ENCODE data around the gene TINAGL1. TPM values are rescaled to one million over a fixed set of nuclear protein-coding genes. Genes with fewer than 3 reads are reported as not detected.

Gene TINAGL1
- total RNA-seq, 1 experiment from 2014 or later = 2.9 TPM

GRCh38 chr1:31559715-31560114 is 16.6 kb upstream of the TINAGL1 start:
- H3K9me3 Mint-ChIP-seq (ENCODE audit: unreplicated experiment) = no peaks in the 10 kb centered on the region
- H3K4me1 Mint-ChIP-seq (ENCODE audit: insufficient read depth, unreplicated experiment) = no peaks in the 10 kb centered on the region
- DNase-seq (ENCODE audit: unreplicated experiment) = no peak
- no TSS peak for BruUV-seq (replicated peaks)
- H3K27ac Mint-ChIP-seq (ENCODE audit: low read depth, unreplicated experiment) = no peak overlapping the region
- no peaks in the 10 kb centered on the region for H3K36me3 Mint-ChIP-seq (ENCODE audit: insufficient read depth, unreplicated experiment)
- ChIA-PET CTCF (interaction anchor here (0.7 to 1.6 kb wide), 3 partner anchors 33 to 227 kb away, joined by 3 to 6 read pairs (median 3); no protein-coding TSS in a partner anchor), POLR2A (interaction anchor here (0.8 kb wide), 1 partner anchor 11 kb away, joined by 3 read pairs; no protein-coding TSS in a partner anchor)
- intact Hi-C loops (cut with micrococcal nuclease) = no loop called here
- H3K4me3 Mint-ChIP-seq (ENCODE audit: unreplicated experiment) = no peak overlapping the region
- no peak for TF ChIP-seq CTCF (IDR thresholded peaks at IDR 0.05; ENCODE audit: unreplicated experiment)
- no peaks in the 10 kb centered on the region for H3K27me3 Mint-ChIP-seq (ENCODE audit: insufficient read depth, unreplicated experiment)

GRCh38 chr1:31560394-31560793 is 15.9 kb upstream of the TINAGL1 start:
- no peaks in the 10 kb centered on the region for H3K9me3 Mint-ChIP-seq (ENCODE audit: unreplicated experiment)
- intact Hi-C loops (cut with micrococcal nuclease) = no loop called here
- no peaks in the 10 kb centered on the region for H3K27me3 Mint-ChIP-seq (ENCODE audit: insufficient read depth, unreplicated experiment)
- no peaks in the 10 kb centered on the region for H3K4me1 Mint-ChIP-seq (ENCODE audit: insufficient read depth, unreplicated experiment)
- no peak for DNase-seq (ENCODE audit: unreplicated experiment)
- no TSS peak for BruUV-seq (replicated peaks)
- TF ChIP-seq CTCF (IDR thresholded peaks at IDR 0.05; ENCODE audit: unreplicated experiment) = no peak
- POLR2A ChIA-PET = no interaction called here
- H3K4me3 Mint-ChIP-seq (ENCODE audit: unreplicated experiment) = no peak overlapping the region
- CTCF ChIA-PET = interaction anchor here (1.1 to 1.6 kb wide), 2 partner anchors 32 to 228 kb away, joined by 6 read pairs; no protein-coding TSS in a partner anchor
- H3K36me3 Mint-ChIP-seq (ENCODE audit: insufficient read depth, unreplicated experiment) = no peaks in the 10 kb centered on the region
- no peak overlapping the region for H3K27ac Mint-ChIP-seq (ENCODE audit: low read depth, unreplicated experiment)

- no peak for TF ChIP-seq CTCF (IDR thresholded peaks at IDR 0.05; ENCODE audit: unreplicated experiment)
- POLR2A ChIA-PET = interaction anchor here (0.8 to 1.8 kb wide), 3 partner anchors 12 to 226 kb away, joined by 3 to 5 read pairs (median 4); no protein-coding TSS in a partner anchor
- H3K27me3 Mint-ChIP-seq (ENCODE audit: insufficient read depth, unreplicated experiment) = no peaks in the 10 kb centered on the region
- CTCF ChIA-PET = interaction anchor here (0.5 to 4.9 kb wide), 25 partner anchors 11 to 227 kb away, joined by 3 to 42 read pairs (median 4); no protein-coding TSS in a partner anchor
- intact Hi-C loops (cut with micrococcal nuclease) = no loop called here
- H3K4me1 Mint-ChIP-seq (ENCODE audit: insufficient read depth, unreplicated experiment) = no peaks in the 10 kb centered on the region
- no peaks in the 10 kb centered on the region for H3K9me3 Mint-ChIP-seq (ENCODE audit: unreplicated experiment)
- DNase-seq (ENCODE audit: unreplicated experiment) = no peak
- H3K36me3 Mint-ChIP-seq (ENCODE audit: insufficient read depth, unreplicated experiment) = no peaks in the 10 kb centered on the region
- no TSS peak for BruUV-seq (replicated peaks)
- no peak overlapping the region for H3K27ac Mint-ChIP-seq (ENCODE audit: low read depth, unreplicated experiment)
- no peak overlapping the region for H3K4me3 Mint-ChIP-seq (ENCODE audit: unreplicated experiment)
Measured at GRCh38 chr1:31562707-31563360, 13.5 kb upstream of the TINAGL1 start.

- no peak for DNase-seq (ENCODE audit: unreplicated experiment)
- Mint-ChIP-seq H3K4me3 (ENCODE audit: unreplicated experiment) (no peak overlapping the region), H3K27ac (ENCODE audit: low read depth, unreplicated experiment) (no peak overlapping the region), H3K4me1 (ENCODE audit: insufficient read depth, unreplicated experiment) (no peaks in the 10 kb centered on the region), H3K9me3 (ENCODE audit: unreplicated experiment) (no peaks in the 10 kb centered on the region), H3K27me3 (ENCODE audit: insufficient read depth, unreplicated experiment) (no peaks in the 10 kb centered on the region), H3K36me3 (ENCODE audit: insufficient read depth, unreplicated experiment) (no peaks in the 10 kb centered on the region)
- intact Hi-C loops (cut with micrococcal nuclease) = loop anchor here (1.0 to 2.0 kb wide), 3 partner anchors 30 to 225 kb away; no protein-coding TSS in a partner anchor
- no peak for TF ChIP-seq CTCF (IDR thresholded peaks at IDR 0.05; ENCODE audit: unreplicated experiment)
- ChIA-PET CTCF (interaction anchor here (0.6 to 4.9 kb wide), 19 partner anchors 8 to 263 kb away, joined by 3 to 42 read pairs (median 5); partner anchors contain the start of gene TINAGL1), POLR2A (interaction anchor here (0.6 to 0.9 kb wide), 2 partner anchors 13 to 224 kb away, joined by 3 read pairs; no protein-coding TSS in a partner anchor)
- BruUV-seq (replicated peaks) = no TSS peak
Measured at GRCh38 chr1:31564606-31564989, 11.7 kb upstream of the TINAGL1 start.
